ENCODE measurements around the gene HDAC4. TPM values are rescaled to one million over a fixed set of nuclear protein-coding genes. Genes with fewer than 3 reads are reported as not detected.

The HDAC4 gene
- total RNA-seq, 2 donors from 2014 or later = 9.3 to 139 TPM

- Histone ChIP-seq H3K27me3 (no peaks in the 10 kb centered on the region), H3K4me1 (peaks cover 84% of the 10 kb centered on the region), H3K4me3 (no peak overlapping the region), H3K36me3 (replicated peaks in 1 of 2; ENCODE audit: insufficient read depth in 1 of 2, low read depth in 2 of 2) (no peaks in the 10 kb centered on the region), H3K9me3 (no peaks in the 10 kb centered on the region), H3K27ac (peak overlapping the region in 3 of 4 donors; percentile 9 to 52 (median 32))
- intact Hi-C loops (cut with DNase I) = no loop called here
- no peak for TF ChIP-seq CTCF (IDR thresholded peaks at IDR 0.05)
- TF ChIP-seq POLR2A (IDR thresholded peaks at IDR 0.05) = no peak
- DNase-seq = peak in 3 of 4 donors; percentile 9 to 17 (median 12)
- ATAC-seq = no peak
- WGBS, 2 donors = 69 to 70% methylated on average over 12 to 14 of the region's 14 CpGs
These were observed 102.6 kb downstream of the HDAC4 start for GRCh38 chr2:239298116-239298804.

GRCh38 chr2:239297142-239298004, 103.4 kb downstream of the HDAC4 start:
- Histone ChIP-seq H3K36me3 (replicated peaks in 1 of 2; ENCODE audit: insufficient read depth in 1 of 2, low read depth in 2 of 2) (no peaks in the 10 kb centered on the region), H3K4me1 (peaks cover 75% of the 10 kb centered on the region)

GRCh38 chr2:239296020-239296932, 104.5 kb downstream of the HDAC4 start:
- H3K4me3 ChIP-seq = no peak overlapping the region
- WGBS, 2 donors = 18 to 31% methylated on average over 16 to 19 of the region's 19 CpGs
- TF ChIP-seq POLR2A (IDR thresholded peaks at IDR 0.05) (no peak), CTCF (IDR thresholded peaks at IDR 0.05) (no peak)
- peak in 2 of 4 donors; percentile 24 to 64 for DNase-seq
- no peaks in the 10 kb centered on the region for H3K27me3 ChIP-seq
- intact Hi-C loops (cut with DNase I) = no loop called here
- H3K36me3 ChIP-seq (replicated peaks in 1 of 2; ENCODE audit: insufficient read depth in 1 of 2, low read depth in 2 of 2) = no peaks in the 10 kb centered on the region
- peak overlapping the region in 3 of 4 donors; percentile 32 to 70 (median 58) for H3K27ac ChIP-seq
- ATAC-seq = peak; percentile 15
- H3K4me1 ChIP-seq = peaks cover 66% of the 10 kb centered on the region
- H3K9me3 ChIP-seq = no peaks in the 10 kb centered on the region

More at GRCh38 chr2:239297142-239298004, 103.4 kb downstream of the HDAC4 start:
- no peak for TF ChIP-seq POLR2A (IDR thresholded peaks at IDR 0.05)
- no peak for TF ChIP-seq CTCF (IDR thresholded peaks at IDR 0.05)
- peak in 3 of 4 donors; percentile 11 to 19 (median 13) for DNase-seq
- ATAC-seq = no peak
- Histone ChIP-seq H3K27ac (peak overlapping the region in 3 of 4 donors; percentile 32 to 70 (median 52)), H3K9me3 (no peaks in the 10 kb centered on the region), H3K4me3 (no peak overlapping the region), H3K27me3 (no peaks in the 10 kb centered on the region)
- intact Hi-C loops (cut with DNase I) = no loop called here
- WGBS, 2 donors = 64 to 80% methylated on average over 13 to 22 of the region's 22 CpGs

- intact Hi-C loops (cut with DNase I) = no loop called here
- peak overlapping the region in 3 of 4 donors; percentile 32 to 70 (median 58) for H3K27ac ChIP-seq
- WGBS, 2 donors = 46 to 56% methylated on average over 6 of the region's 6 CpGs
- H3K4me3 ChIP-seq = no peak overlapping the region
- peaks cover 61% of the 10 kb centered on the region for H3K4me1 ChIP-seq
- no peaks in the 10 kb centered on the region for H3K27me3 ChIP-seq
- no peaks in the 10 kb centered on the region for H3K36me3 ChIP-seq (replicated peaks in 1 of 2; ENCODE audit: insufficient read depth in 1 of 2, low read depth in 2 of 2)
- no peak for TF ChIP-seq POLR2A (IDR thresholded peaks at IDR 0.05)
- TF ChIP-seq CTCF (IDR thresholded peaks at IDR 0.05) = no peak
- DNase-seq = no peak
- ATAC-seq = no peak
- H3K9me3 ChIP-seq = no peaks in the 10 kb centered on the region
These were observed 105.3 kb downstream of the HDAC4 start for GRCh38 chr2:239295377-239296019.
